BLaER1 treated with 17β-estradiol and CSF1 and Interleukin-3, amounts not matched to agents 10 nM and 100 nM (cell line): Measurements from ENCODE around the gene TRAPPC10.

Experiments used
- H3K27ac ChIP-seq, 11 experiments: shearing (Covaris generic); formaldehyde crosslinking; 2 replicates each; pipeline ENCODE4 v1.8.1; 2022
- H3K27me3 ChIP-seq, 11 experiments: shearing (Covaris generic); formaldehyde crosslinking; 2 replicates each; pipeline ENCODE4 v1.8.1; 2022
- H3K36me3 ChIP-seq, 11 experiments: shearing (Covaris generic); formaldehyde crosslinking; 2 replicates each; pipeline ENCODE4 v1.8.1; 2022
- H3K4me1 ChIP-seq, 10 experiments: shearing (Covaris generic); formaldehyde crosslinking; 2 replicates each; pipeline ENCODE4 v1.8.1; 2022
- H3K4me2 ChIP-seq, 11 experiments: shearing (Covaris generic); formaldehyde crosslinking; 2 replicates each; pipeline ENCODE4 v1.8.1; 2022
- H3K4me3 ChIP-seq, 10 experiments: shearing (Covaris generic); formaldehyde crosslinking; 2 replicates each; pipeline ENCODE4 v1.8.1; 2022
- H3K9ac ChIP-seq, 11 experiments: shearing (Covaris generic); formaldehyde crosslinking; 2 replicates each; pipeline ENCODE4 v1.8.1; 2022
- H3K9me3 ChIP-seq, 11 experiments: shearing (Covaris generic); formaldehyde crosslinking; replicated peaks in 1 of 11; 2 replicates each; pipeline ENCODE4 v1.8.1; 2022
- H4K20me1 ChIP-seq, 11 experiments: shearing (Covaris generic); formaldehyde crosslinking; 2 replicates each; pipeline ENCODE4 v1.8.1; 2022
- Cebpa-rat ChIP-seq, 11 experiments: shearing (Covaris generic); IDR thresholded peaks; 2 replicates each; pipeline ENCODE4 v1.8.1; 2022

TRAPPC10 gene, protein sequence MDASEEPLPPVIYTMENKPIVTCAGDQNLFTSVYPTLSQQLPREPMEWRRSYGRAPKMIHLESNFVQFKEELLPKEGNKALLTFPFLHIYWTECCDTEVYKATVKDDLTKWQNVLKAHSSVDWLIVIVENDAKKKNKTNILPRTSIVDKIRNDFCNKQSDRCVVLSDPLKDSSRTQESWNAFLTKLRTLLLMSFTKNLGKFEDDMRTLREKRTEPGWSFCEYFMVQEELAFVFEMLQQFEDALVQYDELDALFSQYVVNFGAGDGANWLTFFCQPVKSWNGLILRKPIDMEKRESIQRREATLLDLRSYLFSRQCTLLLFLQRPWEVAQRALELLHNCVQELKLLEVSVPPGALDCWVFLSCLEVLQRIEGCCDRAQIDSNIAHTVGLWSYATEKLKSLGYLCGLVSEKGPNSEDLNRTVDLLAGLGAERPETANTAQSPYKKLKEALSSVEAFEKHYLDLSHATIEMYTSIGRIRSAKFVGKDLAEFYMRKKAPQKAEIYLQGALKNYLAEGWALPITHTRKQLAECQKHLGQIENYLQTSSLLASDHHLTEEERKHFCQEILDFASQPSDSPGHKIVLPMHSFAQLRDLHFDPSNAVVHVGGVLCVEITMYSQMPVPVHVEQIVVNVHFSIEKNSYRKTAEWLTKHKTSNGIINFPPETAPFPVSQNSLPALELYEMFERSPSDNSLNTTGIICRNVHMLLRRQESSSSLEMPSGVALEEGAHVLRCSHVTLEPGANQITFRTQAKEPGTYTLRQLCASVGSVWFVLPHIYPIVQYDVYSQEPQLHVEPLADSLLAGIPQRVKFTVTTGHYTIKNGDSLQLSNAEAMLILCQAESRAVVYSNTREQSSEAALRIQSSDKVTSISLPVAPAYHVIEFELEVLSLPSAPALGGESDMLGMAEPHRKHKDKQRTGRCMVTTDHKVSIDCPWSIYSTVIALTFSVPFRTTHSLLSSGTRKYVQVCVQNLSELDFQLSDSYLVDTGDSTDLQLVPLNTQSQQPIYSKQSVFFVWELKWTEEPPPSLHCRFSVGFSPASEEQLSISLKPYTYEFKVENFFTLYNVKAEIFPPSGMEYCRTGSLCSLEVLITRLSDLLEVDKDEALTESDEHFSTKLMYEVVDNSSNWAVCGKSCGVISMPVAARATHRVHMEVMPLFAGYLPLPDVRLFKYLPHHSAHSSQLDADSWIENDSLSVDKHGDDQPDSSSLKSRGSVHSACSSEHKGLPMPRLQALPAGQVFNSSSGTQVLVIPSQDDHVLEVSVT

DNA sequence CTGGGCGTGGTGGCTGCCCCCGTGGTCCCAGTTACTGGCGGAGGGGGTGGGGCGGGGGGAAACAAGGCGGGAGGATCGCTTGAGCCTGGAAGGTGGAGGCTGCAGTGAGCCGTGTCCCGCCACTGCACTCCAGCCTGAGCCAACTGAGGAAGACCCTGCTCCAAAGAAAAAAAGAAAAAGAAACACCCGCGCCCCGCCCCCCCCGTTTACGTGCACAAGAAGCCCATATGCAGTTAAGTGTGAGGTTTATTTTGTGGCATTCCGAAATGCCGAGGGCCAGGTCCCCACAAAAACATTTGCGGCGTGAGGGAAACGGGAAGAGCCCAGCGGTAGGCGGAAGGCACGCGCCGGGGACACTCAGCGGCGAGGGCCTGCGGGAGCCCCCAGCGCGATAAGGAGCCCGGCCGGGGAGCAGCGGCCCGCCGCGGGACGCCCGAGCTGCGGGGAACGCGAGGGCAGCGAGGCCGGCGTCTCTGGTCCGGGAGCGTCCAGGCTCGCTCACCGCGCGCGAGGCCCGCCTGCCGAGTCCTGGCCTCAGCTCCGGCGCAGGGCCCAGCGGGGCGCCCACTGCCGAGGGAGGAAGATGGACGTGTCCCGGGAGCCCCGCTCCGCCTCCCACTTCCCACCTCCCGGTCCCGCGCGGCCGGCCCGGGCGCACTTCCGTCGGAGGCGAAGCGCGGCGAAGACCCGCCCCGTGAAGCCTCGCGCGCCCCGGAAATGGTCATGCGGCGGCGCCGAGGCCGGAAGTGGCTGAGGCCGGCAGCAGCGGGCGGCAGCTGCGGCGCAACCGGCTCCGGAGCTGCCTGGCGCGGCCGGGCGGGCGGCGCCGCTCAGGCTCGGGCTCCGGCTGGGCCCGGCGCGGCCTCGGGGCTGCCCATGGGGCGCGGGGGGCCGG, at the start of gene TRAPPC10:
TSS of gene TRAPPC10 (plus strand) at position 731 of the 895 bp plus-strand sequence. CDS start 185 bp downstream, outside the sequence.
- H3K27me3 ChIP-seq = no peaks in the 10 kb centered on the region
- peak within 1 kb of the TSS; percentile 81 to 97 (median 93) for H3K4me2 ChIP-seq
- H3K4me3 ChIP-seq = peak within 1 kb of the TSS; percentile 85 to 99 (median 96)
- peaks cover 0 to 13% (median 0%) of the 10 kb centered on the region in 11 experiments; a peak in 2 of 22 replicates for H3K36me3 ChIP-seq
- H3K9me3 ChIP-seq = no peaks in the 10 kb centered on the region
- H3K27ac ChIP-seq = peak within 1 kb of the TSS; percentile 93 to 99 (median 98)
- peaks cover 42 to 47% (median 44%) of the 10 kb centered on the region in 11 experiments for H4K20me1 ChIP-seq
- H3K9ac ChIP-seq = peak within 1 kb of the TSS; percentile 92 to 99 (median 98)
- peaks cover 31 to 55% (median 45%) of the 10 kb centered on the region in 10 experiments for H3K4me1 ChIP-seq
- TF ChIP-seq Cebpa-rat (IDR thresholded peaks at IDR 0.05) = no peak

DNA sequence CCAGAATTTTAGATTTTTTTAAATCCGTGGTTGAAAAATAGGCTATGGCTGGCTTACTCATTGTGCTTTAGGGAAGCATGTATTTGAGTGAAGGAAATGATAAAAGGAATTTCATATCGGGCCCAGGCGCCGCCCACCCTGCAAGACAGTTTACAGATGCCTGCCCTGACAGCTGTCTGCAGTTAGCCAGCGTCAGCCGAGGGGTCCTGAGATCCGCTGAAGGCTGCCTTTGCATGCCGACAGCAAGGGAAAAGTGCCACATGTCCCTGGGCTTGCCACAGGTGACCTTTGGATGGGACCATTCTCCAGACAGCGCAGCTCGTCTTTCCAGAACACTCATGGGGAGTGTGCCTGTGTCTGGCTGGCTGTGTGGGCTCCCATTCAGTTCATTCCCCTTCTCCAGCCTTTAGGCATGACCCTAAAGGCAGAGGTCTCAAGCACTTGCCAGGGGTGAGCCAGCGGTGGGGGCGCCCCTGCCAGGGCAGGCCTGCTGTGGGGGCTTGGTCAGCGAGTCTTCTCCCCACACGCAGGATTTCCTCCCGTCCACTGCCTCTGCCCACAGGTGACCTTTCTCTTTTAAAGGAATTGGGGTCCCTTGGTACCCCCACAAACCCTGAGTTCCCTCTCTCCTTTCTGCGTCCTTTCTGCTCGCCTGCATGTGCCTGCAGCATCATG, 46.1 kb upstream of the TRAPPC10 start:
- H3K27me3 ChIP-seq = peaks cover 0 to 5% (median 0%) of the 10 kb centered on the region in 11 experiments; a peak in 3 of 22 replicates
- no peak for TF ChIP-seq Cebpa-rat (IDR thresholded peaks at IDR 0.05)
- peak overlapping the region in 1 of 11 experiments; percentile 52; a peak in 2 of 22 replicates for H3K4me2 ChIP-seq
- peaks cover 45 to 71% (median 54%) of the 10 kb centered on the region in 11 experiments for H4K20me1 ChIP-seq
- H3K9ac ChIP-seq = no peak overlapping the region
- H3K9me3 ChIP-seq = no peaks in the 10 kb centered on the region; a peak in 1 of 22 replicates
- no peak overlapping the region for H3K27ac ChIP-seq
- no peak overlapping the region for H3K4me3 ChIP-seq
- peaks cover 13 to 36% (median 25%) of the 10 kb centered on the region in 10 experiments for H3K4me1 ChIP-seq
- H3K36me3 ChIP-seq = peaks cover 0 to 76% (median 23%) of the 10 kb centered on the region in 11 experiments; a peak in 18 of 22 replicates

DNA sequence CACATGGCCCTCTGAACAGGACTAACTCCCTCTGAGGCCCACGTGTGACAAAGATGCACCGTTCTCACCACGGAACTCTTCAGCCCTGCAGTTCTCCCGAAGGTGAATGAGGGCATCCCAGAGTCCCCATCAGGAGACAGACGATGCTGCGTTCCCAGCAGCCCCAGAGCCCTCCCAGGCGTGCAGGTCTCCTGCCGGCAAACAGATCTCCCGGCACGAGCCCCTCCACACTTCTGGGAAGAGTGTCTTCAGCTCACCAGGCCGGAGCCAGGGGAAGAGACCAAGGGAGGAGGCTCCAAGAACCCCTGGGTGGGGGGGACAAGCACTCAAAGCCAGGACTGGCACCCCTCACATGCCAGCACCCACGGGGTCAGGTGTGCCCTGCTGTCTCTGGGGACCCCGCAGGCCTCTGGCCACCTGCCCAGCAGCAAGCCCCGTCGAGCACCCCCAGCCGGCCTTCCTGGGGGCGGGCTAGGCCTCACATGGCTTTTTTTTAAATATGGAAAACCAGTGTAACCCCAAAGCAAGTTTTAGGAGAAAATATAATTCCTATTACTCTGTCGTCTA, 45.1 kb upstream of the TRAPPC10 start:
- no peak overlapping the region for H3K4me3 ChIP-seq
- H3K9ac ChIP-seq = no peak overlapping the region; a peak in 1 of 22 replicates
- peaks cover 13 to 38% (median 23%) of the 10 kb centered on the region in 10 experiments for H3K4me1 ChIP-seq
- no peaks in the 10 kb centered on the region; a peak in 2 of 22 replicates for H3K27me3 ChIP-seq
- no peak overlapping the region for H3K27ac ChIP-seq
- peak overlapping the region; percentile 38 to 86 (median 67) for H3K4me2 ChIP-seq
- peaks cover 40 to 74% (median 53%) of the 10 kb centered on the region in 11 experiments for H4K20me1 ChIP-seq
- no peak for TF ChIP-seq Cebpa-rat (IDR thresholded peaks at IDR 0.05)
- peaks cover 0 to 76% (median 27%) of the 10 kb centered on the region in 11 experiments; a peak in 18 of 22 replicates for H3K36me3 ChIP-seq
- no peaks in the 10 kb centered on the region for H3K9me3 ChIP-seq

DNA sequence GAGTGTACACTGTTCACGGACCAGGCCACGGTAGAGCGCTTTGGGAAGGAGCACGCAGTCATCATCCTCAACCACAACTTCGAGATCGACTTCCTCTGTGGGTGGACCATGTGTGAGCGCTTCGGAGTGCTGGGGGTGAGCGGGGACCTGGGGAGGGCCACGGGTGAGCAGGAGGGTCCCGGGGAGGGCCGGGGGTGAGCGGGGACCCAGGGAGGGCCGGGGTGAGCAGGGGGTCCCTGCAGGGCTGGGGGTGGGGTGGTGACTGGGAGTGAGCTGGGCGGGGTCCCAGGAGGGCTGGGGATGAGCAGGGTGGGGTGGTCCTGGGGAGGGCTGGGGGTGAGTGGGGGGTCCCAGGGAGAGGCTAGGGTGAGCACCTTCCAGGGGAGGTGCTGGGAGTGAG, 44.1 kb upstream of the TRAPPC10 start:
- Histone ChIP-seq H3K4me1 (peaks cover 13 to 38% (median 23%) of the 10 kb centered on the region in 10 experiments), H3K9ac (no peak overlapping the region), H4K20me1 (peaks cover 43 to 73% (median 50%) of the 10 kb centered on the region in 11 experiments), H3K36me3 (peaks cover 0 to 75% (median 33%) of the 10 kb centered on the region in 11 experiments; a peak in 18 of 22 replicates), H3K4me3 (no peak overlapping the region), H3K27ac (no peak overlapping the region), H3K9me3 (no peaks in the 10 kb centered on the region), H3K4me2 (peak overlapping the region; percentile 38 to 86 (median 67)), H3K27me3 (no peaks in the 10 kb centered on the region; a peak in 2 of 22 replicates)
- TF ChIP-seq Cebpa-rat (IDR thresholded peaks at IDR 0.05) = no peak

DNA sequence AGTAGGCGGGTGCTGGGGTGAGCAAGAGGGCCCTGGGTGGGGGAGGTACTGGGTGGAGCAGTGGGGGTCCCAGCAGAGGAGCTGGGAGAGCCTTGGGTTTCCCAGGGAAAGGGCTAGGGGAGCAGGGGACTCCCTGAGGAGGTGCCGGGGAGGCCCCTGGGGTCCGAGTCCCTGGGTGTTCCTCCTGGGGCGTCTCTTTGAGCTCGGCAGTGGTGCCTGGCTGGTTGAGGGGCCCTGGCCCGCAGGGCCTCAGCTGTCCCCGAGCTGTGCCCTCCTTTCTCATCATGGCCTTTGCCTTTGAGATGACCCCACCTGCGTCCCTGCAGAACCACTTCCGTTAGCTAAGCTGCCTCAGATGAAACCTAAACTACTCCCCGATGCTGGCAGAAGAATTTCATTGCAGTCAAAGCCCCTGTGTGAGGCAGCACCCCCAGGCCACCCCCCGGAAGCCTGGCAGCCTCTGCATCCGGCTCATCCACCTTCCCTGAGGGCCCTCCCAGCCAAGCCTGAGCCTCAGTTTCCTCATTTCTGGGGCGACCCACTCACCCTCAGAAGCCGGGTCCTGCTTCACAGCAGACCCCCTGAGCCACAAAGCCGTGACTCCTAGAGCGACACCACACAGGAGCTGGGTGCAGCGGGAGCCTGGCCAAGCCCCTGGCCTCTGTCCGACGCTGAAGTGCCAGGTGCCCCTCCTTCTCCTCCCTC, 43.5 kb upstream of the TRAPPC10 start:
- Histone ChIP-seq H3K27ac (no peak overlapping the region), H3K9me3 (no peaks in the 10 kb centered on the region), H4K20me1 (peaks cover 43 to 79% (median 51%) of the 10 kb centered on the region in 11 experiments), H3K27me3 (no peaks in the 10 kb centered on the region; a peak in 2 of 22 replicates), H3K4me3 (no peak overlapping the region), H3K9ac (no peak overlapping the region), H3K36me3 (peaks cover 0 to 75% (median 33%) of the 10 kb centered on the region in 11 experiments; a peak in 18 of 22 replicates), H3K4me1 (peaks cover 13 to 38% (median 23%) of the 10 kb centered on the region in 10 experiments), H3K4me2 (peak overlapping the region in 2 of 11 experiments; percentile 12 to 30; a peak in 3 of 22 replicates)
- no peak for TF ChIP-seq Cebpa-rat (IDR thresholded peaks at IDR 0.05)

DNA sequence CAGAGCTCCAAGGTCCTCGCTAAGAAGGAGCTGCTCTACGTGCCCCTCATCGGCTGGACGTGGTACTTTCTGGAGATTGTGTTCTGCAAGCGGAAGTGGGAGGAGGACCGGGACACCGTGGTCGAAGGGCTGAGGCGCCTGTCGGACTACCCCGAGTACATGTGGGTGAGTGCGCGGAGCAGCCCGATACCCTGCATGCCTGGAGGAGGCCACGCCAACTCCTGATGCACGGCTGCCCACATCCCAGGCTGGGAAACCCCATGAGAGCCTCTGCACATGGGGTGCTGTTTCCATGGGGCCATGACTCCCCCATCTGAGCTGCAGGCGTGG, 43.0 kb upstream of the TRAPPC10 start:
- no peak overlapping the region for H3K9ac ChIP-seq
- H3K27me3 ChIP-seq = no peaks in the 10 kb centered on the region; a peak in 2 of 22 replicates
- H3K4me2 ChIP-seq = peak overlapping the region in 3 of 11 experiments; percentile 12 to 30 (median 18); a peak in 3 of 22 replicates
- peaks cover 0 to 76% (median 33%) of the 10 kb centered on the region in 11 experiments; a peak in 18 of 22 replicates for H3K36me3 ChIP-seq
- no peak for TF ChIP-seq Cebpa-rat (IDR thresholded peaks at IDR 0.05)
- H3K9me3 ChIP-seq = no peaks in the 10 kb centered on the region
- no peak overlapping the region for H3K27ac ChIP-seq
- H3K4me3 ChIP-seq = no peak overlapping the region
- H3K4me1 ChIP-seq = peaks cover 13 to 38% (median 23%) of the 10 kb centered on the region in 10 experiments
- peaks cover 43 to 81% (median 53%) of the 10 kb centered on the region in 11 experiments for H4K20me1 ChIP-seq
